ENCODE measurements around the gene ITGA6.

GRCh38 chr2:172439509-172439860, 12.1 kb downstream of the ITGA6 start:
- TF ChIP-seq POLR2A (IDR thresholded peaks at IDR 0.05; ENCODE audit: low read length) (no peak), GATA1 (IDR thresholded peaks at IDR 0.05; ENCODE audit: low read depth, low read length) (no peak)

Measured in erythroblast (primary cell).